ENCODE results near the gene VPS45. TPM values are rescaled to one million over a fixed set of nuclear protein-coding genes. Genes with fewer than 3 reads are reported as not detected.
A peak's percentile ranks its signal among the peaks of the same experiment; 100 is the strongest.

VPS45 gene
- total RNA-seq, 1 donor from 2014 or later, result 34.0 TPM

DNA sequence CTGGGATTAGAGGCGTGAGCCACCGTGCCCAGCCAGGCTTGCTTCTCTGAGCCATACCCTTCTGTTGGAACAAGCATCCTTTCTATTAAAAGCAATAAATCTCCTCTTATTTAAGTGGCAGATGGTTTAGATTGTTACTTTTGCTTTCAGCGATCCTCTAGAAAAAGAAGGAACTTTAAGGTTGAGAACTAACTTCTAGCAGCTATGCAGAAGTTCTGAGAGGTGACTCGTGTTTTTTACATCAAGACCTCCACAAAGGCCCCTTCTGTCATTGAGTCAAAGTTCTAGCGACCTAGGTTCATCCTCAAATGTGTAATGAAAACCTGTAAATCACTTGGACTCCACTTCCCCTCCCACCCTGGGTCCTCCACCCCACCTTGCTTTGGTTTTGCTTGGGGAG is 112.9 kb downstream of the VPS45 start:
- Mint-ChIP-seq H3K36me3 (ENCODE audit: low read depth, unreplicated experiment) (no peaks in the 10 kb centered on the region), H3K27ac (ENCODE audit: unreplicated experiment) (no peak overlapping the region), H3K4me3 (ENCODE audit: unreplicated experiment) (no peak overlapping the region), H3K4me1 (ENCODE audit: low read depth, unreplicated experiment) (no peaks in the 10 kb centered on the region), H3K9me3 (ENCODE audit: unreplicated experiment) (no peaks in the 10 kb centered on the region), H3K27me3 (ENCODE audit: low read depth, unreplicated experiment) (no peaks in the 10 kb centered on the region)
- no peaks in the 10 kb centered on the region for H3K9me3 ChIP-seq (ENCODE audit: insufficient read depth, low read depth, low read length)
- H4K20me1 ChIP-seq (ENCODE audit: insufficient read depth, low read length), result no peaks in the 10 kb centered on the region
- H3K4me2 ChIP-seq (ENCODE audit: low read length), result no peak overlapping the region
- no peaks in the 10 kb centered on the region for H3K27me3 ChIP-seq (ENCODE audit: insufficient read depth, low read length)
- no peak overlapping the region for H2AFZ ChIP-seq (ENCODE audit: low read depth, low read length)
- no peaks in the 10 kb centered on the region for H3K36me3 ChIP-seq (ENCODE audit: insufficient read depth, low read length)
- no peaks in the 10 kb centered on the region for H3K4me1 ChIP-seq (ENCODE audit: insufficient read depth, low read length)
- H3K27ac ChIP-seq (ENCODE audit: low read depth, low read length), result no peak overlapping the region
- no peak for FAIRE-seq
- no peak overlapping the region for H3K9ac ChIP-seq (ENCODE audit: low read length)
- H3K79me2 ChIP-seq (ENCODE audit: insufficient read depth, low read length), result no peaks in the 10 kb centered on the region
- H3K4me3 ChIP-seq (ENCODE audit: insufficient read depth, low read depth, low read length), result no peak overlapping the region
- DNase-seq (ENCODE audit: low read depth), result no peak
- TF ChIP-seq, protein P1, sequence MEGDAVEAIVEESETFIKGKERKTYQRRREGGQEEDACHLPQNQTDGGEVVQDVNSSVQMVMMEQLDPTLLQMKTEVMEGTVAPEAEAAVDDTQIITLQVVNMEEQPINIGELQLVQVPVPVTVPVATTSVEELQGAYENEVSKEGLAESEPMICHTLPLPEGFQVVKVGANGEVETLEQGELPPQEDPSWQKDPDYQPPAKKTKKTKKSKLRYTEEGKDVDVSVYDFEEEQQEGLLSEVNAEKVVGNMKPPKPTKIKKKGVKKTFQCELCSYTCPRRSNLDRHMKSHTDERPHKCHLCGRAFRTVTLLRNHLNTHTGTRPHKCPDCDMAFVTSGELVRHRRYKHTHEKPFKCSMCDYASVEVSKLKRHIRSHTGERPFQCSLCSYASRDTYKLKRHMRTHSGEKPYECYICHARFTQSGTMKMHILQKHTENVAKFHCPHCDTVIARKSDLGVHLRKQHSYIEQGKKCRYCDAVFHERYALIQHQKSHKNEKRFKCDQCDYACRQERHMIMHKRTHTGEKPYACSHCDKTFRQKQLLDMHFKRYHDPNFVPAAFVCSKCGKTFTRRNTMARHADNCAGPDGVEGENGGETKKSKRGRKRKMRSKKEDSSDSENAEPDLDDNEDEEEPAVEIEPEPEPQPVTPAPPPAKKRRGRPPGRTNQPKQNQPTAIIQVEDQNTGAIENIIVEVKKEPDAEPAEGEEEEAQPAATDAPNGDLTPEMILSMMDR (IDR thresholded peaks at IDR 0.05; ENCODE audit: insufficient read depth, low read depth, low read length), result no peak
- TF ChIP-seq EZH2 (IDR thresholded peaks at IDR 0.05; ENCODE audit: insufficient read depth, low read length), result no peak

DNA sequence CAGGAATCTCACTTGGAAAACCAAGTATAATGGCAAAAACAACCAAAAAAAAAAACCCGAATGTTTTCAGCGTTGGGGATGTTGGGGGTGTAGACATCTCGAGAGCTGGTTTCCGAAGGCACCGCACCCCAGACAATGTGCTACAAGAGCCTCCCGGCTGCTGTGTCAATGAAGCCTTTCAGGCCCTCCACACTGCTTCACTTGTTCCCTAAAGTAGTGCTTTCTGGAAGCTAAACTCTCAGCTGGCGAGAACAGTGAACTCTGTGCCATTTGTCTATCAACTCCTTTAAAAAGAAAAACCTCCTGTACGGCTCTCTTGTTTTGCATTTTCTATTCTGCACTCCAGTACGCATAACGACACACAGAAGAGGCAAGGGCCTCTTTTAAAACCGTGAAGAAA is 114.7 kb downstream of the VPS45 start:
- H3K4me1 Mint-ChIP-seq (ENCODE audit: low read depth, unreplicated experiment), result peaks cover 5% of the 10 kb centered on the region
- no peak overlapping the region for H3K4me2 ChIP-seq (ENCODE audit: low read length)
- no peaks in the 10 kb centered on the region for H3K9me3 ChIP-seq (ENCODE audit: insufficient read depth, low read depth, low read length)
- no peak overlapping the region for H3K27ac ChIP-seq (ENCODE audit: low read depth, low read length)
- H3K27me3 Mint-ChIP-seq (ENCODE audit: low read depth, unreplicated experiment), result no peaks in the 10 kb centered on the region
- H3K4me1 ChIP-seq (ENCODE audit: insufficient read depth, low read length), result peaks cover 11% of the 10 kb centered on the region
- H3K79me2 ChIP-seq (ENCODE audit: insufficient read depth, low read length), result no peaks in the 10 kb centered on the region
- no peak overlapping the region for H3K4me3 Mint-ChIP-seq (ENCODE audit: unreplicated experiment)
- peak overlapping the region; percentile 11 for H2AFZ ChIP-seq (ENCODE audit: low read depth, low read length)
- H3K9ac ChIP-seq (ENCODE audit: low read length), result no peak overlapping the region
- no peak for DNase-seq (ENCODE audit: low read depth)
- H4K20me1 ChIP-seq (ENCODE audit: insufficient read depth, low read length), result no peaks in the 10 kb centered on the region
- no peaks in the 10 kb centered on the region for H3K36me3 Mint-ChIP-seq (ENCODE audit: low read depth, unreplicated experiment)
- no peak for TF ChIP-seq EZH2 (IDR thresholded peaks at IDR 0.05; ENCODE audit: insufficient read depth, low read length)
- TF ChIP-seq, protein P1 (IDR thresholded peaks at IDR 0.05; ENCODE audit: insufficient read depth, low read depth, low read length), result no peak
- no peak for FAIRE-seq
- no peaks in the 10 kb centered on the region for H3K9me3 Mint-ChIP-seq (ENCODE audit: unreplicated experiment)
- no peaks in the 10 kb centered on the region for H3K27me3 ChIP-seq (ENCODE audit: insufficient read depth, low read length)
- H3K27ac Mint-ChIP-seq (ENCODE audit: unreplicated experiment), result no peak overlapping the region
- no peak overlapping the region for H3K4me3 ChIP-seq (ENCODE audit: insufficient read depth, low read depth, low read length)
- no peaks in the 10 kb centered on the region for H3K36me3 ChIP-seq (ENCODE audit: insufficient read depth, low read length)

DNA sequence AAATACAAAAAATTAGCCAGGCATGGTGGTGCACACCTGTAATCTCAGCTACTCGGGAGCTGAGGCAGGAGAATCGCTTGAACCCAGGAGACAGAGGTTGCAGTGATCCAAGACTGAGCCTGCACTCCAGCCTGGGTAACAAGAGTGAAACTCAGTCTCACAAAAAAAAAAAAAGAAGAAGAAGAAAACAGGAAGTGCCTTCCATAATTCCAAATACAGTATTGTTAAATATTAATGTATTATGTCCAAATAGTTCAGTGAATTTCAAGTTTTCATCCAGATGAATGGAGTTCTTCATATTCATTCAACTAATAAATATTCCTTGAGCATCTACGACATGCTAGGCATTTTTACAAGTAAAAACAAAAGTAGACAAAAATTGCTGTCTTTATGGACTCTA is 115.5 kb downstream of the VPS45 start:
- no peaks in the 10 kb centered on the region for H3K36me3 Mint-ChIP-seq (ENCODE audit: low read depth, unreplicated experiment)
- H4K20me1 ChIP-seq (ENCODE audit: insufficient read depth, low read length), result no peaks in the 10 kb centered on the region
- H3K9ac ChIP-seq (ENCODE audit: low read length), result no peak overlapping the region
- no peaks in the 10 kb centered on the region for H3K27me3 Mint-ChIP-seq (ENCODE audit: low read depth, unreplicated experiment)
- FAIRE-seq (no peak), DNase-seq (ENCODE audit: low read depth) (no peak)
- H3K4me3 ChIP-seq (ENCODE audit: insufficient read depth, low read depth, low read length), result no peak overlapping the region
- no peak for TF ChIP-seq EZH2 (IDR thresholded peaks at IDR 0.05; ENCODE audit: insufficient read depth, low read length)
- TF ChIP-seq, protein P1 (IDR thresholded peaks at IDR 0.05; ENCODE audit: insufficient read depth, low read depth, low read length), result no peak
- H3K27me3 ChIP-seq (ENCODE audit: insufficient read depth, low read length), result no peaks in the 10 kb centered on the region
- no peak overlapping the region for H3K4me3 Mint-ChIP-seq (ENCODE audit: unreplicated experiment)
- peaks cover 17% of the 10 kb centered on the region for H3K4me1 ChIP-seq (ENCODE audit: insufficient read depth, low read length)
- H3K27ac Mint-ChIP-seq (ENCODE audit: unreplicated experiment), result no peak overlapping the region
- no peaks in the 10 kb centered on the region for H3K9me3 Mint-ChIP-seq (ENCODE audit: unreplicated experiment)
- H3K9me3 ChIP-seq (ENCODE audit: insufficient read depth, low read depth, low read length), result no peaks in the 10 kb centered on the region
- H2AFZ ChIP-seq (ENCODE audit: low read depth, low read length), result no peak overlapping the region
- H3K4me1 Mint-ChIP-seq (ENCODE audit: low read depth, unreplicated experiment), result peaks cover 12% of the 10 kb centered on the region
- no peaks in the 10 kb centered on the region for H3K36me3 ChIP-seq (ENCODE audit: insufficient read depth, low read length)
- H3K4me2 ChIP-seq (ENCODE audit: low read length), result no peak overlapping the region
- no peak overlapping the region for H3K27ac ChIP-seq (ENCODE audit: low read depth, low read length)
- H3K79me2 ChIP-seq (ENCODE audit: insufficient read depth, low read length), result no peaks in the 10 kb centered on the region
